Activated T-helper 2 cell treated with anti-CD3 and anti-CD28 coated beads, Interferon-gamma antibody, Interleukin-2, Interleukin-4, amounts not matched to agents 10 μg/mL and 5 μg/mL and 100 μg/mL, durations not matched to agents 14 hours and 24 hours and 36 hours (primary cell): ENCODE results near the gene PYGB. TPM values are rescaled to one million over a fixed set of nuclear protein-coding genes. Genes with fewer than 3 reads are reported as not detected.

ENCODE experiments used
- DNase-seq: peaks from one replicate; pipeline ENCODE4 v3.0.0; 2021; ENCODE audit warnings: low spot score
- H3K27ac Mint-ChIP-seq: one replicate; pipeline ENCODE4 v1.8.0; 2021; ENCODE audit warnings: mixed read lengths
- H3K27me3 Mint-ChIP-seq: one replicate; pipeline ENCODE4 v1.8.0; 2021; ENCODE audit warnings: low read depth, mixed read lengths
- H3K36me3 Mint-ChIP-seq: one replicate; pipeline ENCODE4 v1.8.0; 2021; ENCODE audit warnings: low read depth, mixed read lengths
- H3K4me1 Mint-ChIP-seq: one replicate; pipeline ENCODE4 v1.8.0; 2021; ENCODE audit warnings: low read depth, mixed read lengths
- H3K4me3 Mint-ChIP-seq: one replicate; pipeline ENCODE4 v1.8.0; 2021; ENCODE audit warnings: low read depth, mild to moderate bottlenecking, moderate library complexity, mixed read lengths
- H3K9me3 Mint-ChIP-seq: one replicate; pipeline ENCODE4 v1.8.0; 2021; ENCODE audit warnings: mixed read lengths
- intact Hi-C: fragments of 100-400 bp; cut with micrococcal nuclease; formaldehyde crosslinking; loops from one replicate; pipeline ENCODE4 v1.15.1; 2023
- total RNA-seq: library from RNA; stranded (reverse); gene quantifications from 2 replicates; pipeline ENCODE4 v1.2.3, GENCODE V29; 2022

PYGB gene
- total RNA-seq, 1 donor from 2014 or later = 37.1 TPM

DNA sequence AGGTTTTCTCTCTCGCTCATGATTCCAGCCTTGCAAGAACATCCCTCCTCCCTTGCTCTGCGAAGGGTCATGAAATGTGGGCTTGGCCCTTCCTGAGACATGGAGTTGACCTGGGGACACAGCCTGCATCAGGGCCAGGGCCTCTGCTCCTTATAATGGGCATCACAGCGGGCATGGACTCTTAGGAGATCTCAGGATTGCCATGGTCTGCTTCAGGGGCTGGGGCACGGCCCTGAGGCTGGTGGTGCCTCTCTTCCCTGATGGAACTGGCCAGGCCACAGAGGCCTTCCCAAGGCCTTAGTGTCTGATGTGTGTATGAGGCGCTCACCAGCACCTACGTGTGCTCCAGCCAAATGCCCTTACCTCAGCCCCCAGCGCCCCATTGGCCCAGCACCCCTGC, 28.5 kb upstream of the PYGB start:
- Mint-ChIP-seq H3K4me1 (peaks cover 7% of the 10 kb centered on the region), H3K36me3 (peaks cover 2% of the 10 kb centered on the region), H3K4me3 (no peak overlapping the region), H3K27me3 (no peaks in the 10 kb centered on the region), H3K9me3 (no peaks in the 10 kb centered on the region), H3K27ac (no peak overlapping the region)
- intact Hi-C loops = no loop called here
- no peak for DNase-seq

DNA sequence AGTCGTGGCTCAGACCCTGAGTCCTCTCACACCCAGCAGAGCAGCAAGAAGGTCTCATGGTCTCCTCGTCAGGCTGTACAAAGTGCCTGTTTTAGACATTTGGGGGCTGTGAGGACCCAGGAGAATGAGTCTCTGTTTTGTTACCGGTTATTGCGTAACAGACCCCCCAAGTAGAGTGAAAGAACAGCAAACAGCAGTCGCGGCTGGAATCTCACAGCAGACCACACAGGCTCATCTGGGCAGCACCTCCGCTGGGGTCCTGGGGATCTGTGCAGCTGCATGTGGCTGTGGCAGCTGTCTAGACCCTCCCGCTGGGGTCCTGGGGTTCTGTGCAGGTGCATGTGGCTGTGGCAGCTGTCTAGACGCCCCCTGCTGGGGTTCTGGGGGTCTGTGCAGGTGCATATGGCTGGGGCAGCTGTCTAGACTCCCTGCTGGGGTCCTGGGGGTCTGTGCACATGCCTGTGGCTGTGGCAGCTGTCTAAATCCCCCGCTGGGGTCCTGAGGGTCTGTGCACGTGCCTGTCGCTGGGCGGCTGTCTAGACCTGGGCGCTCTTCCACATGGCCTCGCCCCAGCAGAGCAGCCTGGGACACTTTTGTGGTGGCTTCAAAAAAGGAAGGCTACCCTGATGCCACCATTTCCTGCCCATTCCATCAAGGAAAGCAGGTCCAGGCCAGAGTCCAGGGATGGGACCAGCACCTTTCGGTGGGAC, 27.7 kb upstream of the PYGB start:
- intact Hi-C loops = no loop called here
- H3K4me1 Mint-ChIP-seq = peaks cover 7% of the 10 kb centered on the region
- no peaks in the 10 kb centered on the region for H3K27me3 Mint-ChIP-seq
- H3K9me3 Mint-ChIP-seq = no peaks in the 10 kb centered on the region
- H3K36me3 Mint-ChIP-seq = peaks cover 2% of the 10 kb centered on the region
- DNase-seq = no peak
- H3K4me3 Mint-ChIP-seq = no peak overlapping the region
- H3K27ac Mint-ChIP-seq = no peak overlapping the region

- H3K36me3 Mint-ChIP-seq = peaks cover 2% of the 10 kb centered on the region
- no peak for DNase-seq
- H3K4me3 Mint-ChIP-seq = no peak overlapping the region
- H3K27ac Mint-ChIP-seq = no peak overlapping the region
- intact Hi-C loops = no loop called here
- no peaks in the 10 kb centered on the region for H3K9me3 Mint-ChIP-seq
- peaks cover 7% of the 10 kb centered on the region for H3K4me1 Mint-ChIP-seq
- no peaks in the 10 kb centered on the region for H3K27me3 Mint-ChIP-seq
Measured at GRCh38 chr20:25220810-25221591, 26.9 kb upstream of the PYGB start.

DNA sequence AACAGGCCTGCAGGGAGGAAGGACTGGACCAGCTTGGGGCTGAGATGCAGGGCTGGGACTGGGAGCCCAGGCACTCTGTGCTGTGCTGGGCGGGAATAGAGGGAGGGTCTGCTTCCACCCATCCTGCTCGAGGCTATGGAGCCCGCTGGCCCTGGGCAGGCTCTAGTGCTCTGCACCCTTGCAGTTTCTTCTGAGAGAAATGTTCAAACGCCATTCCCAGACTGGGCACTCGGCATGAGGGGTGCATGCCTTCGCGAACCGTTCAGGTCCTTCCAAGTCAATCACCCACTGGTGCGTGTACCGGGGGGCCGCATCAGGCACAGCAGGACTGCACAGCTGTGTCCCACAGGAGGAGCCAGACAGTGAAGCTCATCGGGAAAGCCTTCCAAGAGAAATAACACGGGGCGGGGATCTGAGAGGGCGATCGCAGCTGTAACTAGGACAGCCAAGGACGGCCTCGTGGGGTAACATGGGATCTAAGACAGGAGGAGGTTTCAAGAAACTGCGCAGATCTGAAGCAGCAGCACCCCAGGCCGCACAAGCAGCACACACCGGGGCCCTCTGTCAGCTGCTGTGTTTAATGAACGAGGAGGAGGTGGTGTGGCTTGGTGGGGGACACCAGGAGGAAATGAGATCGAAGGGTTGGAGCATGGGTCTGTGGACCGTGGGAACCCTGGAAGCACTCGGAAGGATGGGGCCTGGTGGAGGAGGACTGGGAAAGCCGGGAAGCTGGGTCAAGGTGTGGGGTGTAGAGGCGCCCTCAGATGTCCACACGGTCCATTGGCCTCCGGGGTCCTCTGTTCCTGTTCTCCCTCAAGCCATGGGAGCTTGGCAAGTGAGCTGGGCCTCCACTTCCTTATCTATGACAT, 26.1 kb upstream of the PYGB start:
- Mint-ChIP-seq H3K4me3 (no peak overlapping the region), H3K9me3 (no peaks in the 10 kb centered on the region), H3K27me3 (no peaks in the 10 kb centered on the region), H3K36me3 (no peaks in the 10 kb centered on the region), H3K27ac (peak overlapping the region; percentile 25), H3K4me1 (peaks cover 7% of the 10 kb centered on the region)
- DNase-seq = no peak
- intact Hi-C loops = no loop called here

GRCh38 chr20:25222461-25223178, 25.3 kb upstream of the PYGB start:
- peak overlapping the region; percentile 30 for H3K27ac Mint-ChIP-seq
- intact Hi-C loops = loop anchor here (1.0 kb wide), 2 partner anchors 16 to 26 kb away; partner anchors contain the start of gene PYGB
- peaks cover 7% of the 10 kb centered on the region for H3K4me1 Mint-ChIP-seq
- H3K4me3 Mint-ChIP-seq = no peak overlapping the region
- H3K36me3 Mint-ChIP-seq = no peaks in the 10 kb centered on the region
- no peak for DNase-seq
- H3K27me3 Mint-ChIP-seq = no peaks in the 10 kb centered on the region
- H3K9me3 Mint-ChIP-seq = no peaks in the 10 kb centered on the region

DNA sequence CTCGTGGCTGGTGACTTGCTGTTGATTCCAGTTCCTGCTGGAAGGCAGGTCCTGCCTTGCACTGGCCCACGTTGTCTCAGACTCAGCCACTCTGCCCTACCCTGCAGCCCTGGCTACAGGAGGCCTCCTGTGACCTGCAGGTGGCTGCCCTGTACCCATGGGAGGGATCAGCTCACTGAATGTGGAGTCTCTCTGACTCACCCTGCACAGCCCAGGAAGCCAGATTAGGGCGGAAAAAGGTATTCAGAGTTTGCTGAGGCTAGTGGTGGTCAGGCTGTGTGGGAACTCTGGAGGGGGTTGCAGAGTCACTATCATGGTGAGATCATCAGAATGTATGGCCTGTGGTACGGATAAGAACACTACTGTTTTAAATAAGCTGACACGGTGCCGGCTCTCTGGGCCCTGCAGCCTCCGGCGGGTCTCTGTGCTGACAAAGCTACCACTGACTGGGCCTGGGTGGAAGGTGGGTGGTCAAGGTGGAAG, 24.7 kb upstream of the PYGB start:
- H3K36me3 Mint-ChIP-seq = no peaks in the 10 kb centered on the region
- intact Hi-C loops = loop anchor here (1.0 kb wide), 2 partner anchors 15 to 25 kb away; partner anchors contain the start of gene PYGB
- no peaks in the 10 kb centered on the region for H3K27me3 Mint-ChIP-seq
- peaks cover 7% of the 10 kb centered on the region for H3K4me1 Mint-ChIP-seq
- H3K4me3 Mint-ChIP-seq = no peak overlapping the region
- peak overlapping the region; percentile 30 for H3K27ac Mint-ChIP-seq
- DNase-seq = peak; percentile 18
- H3K9me3 Mint-ChIP-seq = no peaks in the 10 kb centered on the region

GRCh38 chr20:25223765-25224720, 23.8 kb upstream of the PYGB start:
- intact Hi-C loops = loop anchor here (1.0 kb wide), 2 partner anchors 14 to 24 kb away; partner anchors contain the start of gene PYGB
- Mint-ChIP-seq H3K27ac (no peak overlapping the region), H3K36me3 (no peaks in the 10 kb centered on the region), H3K4me1 (peaks cover 7% of the 10 kb centered on the region), H3K27me3 (no peaks in the 10 kb centered on the region), H3K9me3 (no peaks in the 10 kb centered on the region), H3K4me3 (no peak overlapping the region)
- no peak for DNase-seq

DNA sequence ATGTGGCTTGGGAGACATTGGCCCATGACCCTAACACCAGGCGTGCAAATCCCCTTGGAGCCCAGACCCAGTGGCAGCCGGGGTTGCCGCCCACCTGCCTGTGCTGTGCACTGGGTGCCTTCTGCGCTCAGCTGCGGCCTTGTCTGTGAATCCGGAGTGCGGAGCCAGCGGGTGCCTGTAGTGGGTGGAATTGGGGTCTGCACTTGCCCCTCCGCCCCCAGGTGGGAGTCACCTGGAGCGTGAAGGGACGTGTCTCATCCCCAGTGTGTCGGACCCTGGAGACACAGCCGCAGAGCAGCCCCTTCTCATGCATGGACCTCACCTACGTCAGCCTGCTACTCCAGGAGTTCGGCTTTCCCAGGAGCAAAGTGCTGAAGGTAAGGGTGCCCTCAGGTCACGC, 22.9 kb upstream of the PYGB start:
- Mint-ChIP-seq H3K27ac (no peak overlapping the region), H3K4me3 (no peak overlapping the region), H3K9me3 (no peaks in the 10 kb centered on the region), H3K36me3 (no peaks in the 10 kb centered on the region), H3K27me3 (no peaks in the 10 kb centered on the region), H3K4me1 (peaks cover 7% of the 10 kb centered on the region)
- intact Hi-C loops = no loop called here
- DNase-seq = no peak

- no peak overlapping the region for H3K27ac Mint-ChIP-seq
Measured at GRCh38 chr20:25225642-25226432, 22.0 kb upstream of the PYGB start.

DNA sequence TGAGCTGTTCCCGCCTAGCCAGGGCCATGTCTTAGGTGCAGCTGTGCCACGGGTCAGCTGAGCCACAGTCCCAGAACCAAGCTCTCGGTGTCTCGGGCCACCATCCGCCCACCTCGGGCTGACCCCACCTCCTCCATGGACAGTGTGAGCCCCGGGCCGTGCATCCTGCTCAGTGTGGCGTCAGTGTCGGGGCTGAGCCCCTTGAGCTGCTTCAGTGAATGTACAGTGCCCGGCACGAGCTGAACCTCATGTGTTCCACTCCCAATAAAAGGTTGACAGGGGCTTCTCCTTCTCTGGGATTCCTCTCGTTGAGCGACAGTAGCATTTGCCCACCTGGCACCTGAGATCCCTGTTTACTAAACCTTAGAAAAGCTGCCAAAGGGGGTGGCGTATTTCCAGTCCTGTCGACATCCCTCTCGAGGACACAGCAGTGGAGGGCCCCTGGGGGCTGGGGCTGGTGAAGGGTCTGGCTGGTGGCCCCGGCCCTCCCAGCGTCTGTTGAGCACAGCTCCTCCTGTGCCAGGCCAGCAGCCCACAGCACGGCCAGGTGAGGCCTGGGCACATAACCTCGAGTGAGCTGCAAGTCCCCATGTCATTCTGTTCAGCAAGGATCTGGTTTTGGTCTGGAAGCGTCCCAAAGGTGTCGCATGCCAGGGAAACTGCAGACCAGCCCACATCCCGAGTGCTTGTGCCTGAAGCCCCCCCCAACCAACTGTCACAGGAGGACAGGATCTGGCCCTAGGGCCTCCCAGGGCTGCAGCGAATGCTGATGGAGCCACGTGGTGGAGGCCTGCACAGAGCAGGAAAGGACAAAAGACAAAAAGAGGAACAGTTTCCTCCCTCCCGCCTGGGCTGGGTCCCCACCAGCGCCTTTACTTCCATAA, 21.2 kb upstream of the PYGB start:
- H3K4me3 Mint-ChIP-seq = no peak overlapping the region
- peaks cover 7% of the 10 kb centered on the region for H3K4me1 Mint-ChIP-seq
- H3K36me3 Mint-ChIP-seq = no peaks in the 10 kb centered on the region
- no peak for DNase-seq
- no peaks in the 10 kb centered on the region for H3K27me3 Mint-ChIP-seq
- intact Hi-C loops = no loop called here
- H3K27ac Mint-ChIP-seq = no peak overlapping the region
- no peaks in the 10 kb centered on the region for H3K9me3 Mint-ChIP-seq

More at GRCh38 chr20:25225642-25226432, 22.0 kb upstream of the PYGB start:
- H3K27me3 Mint-ChIP-seq = no peaks in the 10 kb centered on the region
- intact Hi-C loops = no loop called here
- no peak overlapping the region for H3K4me3 Mint-ChIP-seq
- no peak for DNase-seq
- H3K4me1 Mint-ChIP-seq = peaks cover 7% of the 10 kb centered on the region
- no peaks in the 10 kb centered on the region for H3K36me3 Mint-ChIP-seq
- no peaks in the 10 kb centered on the region for H3K9me3 Mint-ChIP-seq
